WTC11 (cell line): Measurements from ENCODE around the gene RASA2. TPM values are rescaled to one million over a fixed set of nuclear protein-coding genes. Genes with fewer than 3 reads are reported as not detected.

Source experiments
- ATAC-seq: fragments of 200-7000 bp; cut with Tn5 transposase; 2 replicates; pipeline ENCODE4 v1.10.0; 2021; ENCODE audit warnings: mild to moderate bottlenecking, moderate library complexity
- CTCF ChIA-PET: fragments of 300-600 bp; sonication (Branson Sonifier 250); formaldehyde crosslinking; loops from one replicate; lab custom pipeline; 2021; ENCODE audit warnings: antibody characterized with exemption; lab: Charles Lee
- POLR2A ChIA-PET: fragments of 350-600 bp; sonication (Branson Sonifier 250); formaldehyde crosslinking; loops from one replicate; lab custom pipeline; 2021; ENCODE audit warnings: antibody characterized with exemption; lab: Charles Lee
- DNase-seq: peaks from one replicate; pipeline ENCODE4 v3.0.0; 2021; ENCODE audit warnings: low spot score
- H3K27ac Mint-ChIP-seq: 2 replicates; pipeline ENCODE4 v1.8.0; 2021; ENCODE audit warnings: mixed read lengths
- H3K27me3 Mint-ChIP-seq: 2 replicates; pipeline ENCODE4 v1.8.0; 2021; ENCODE audit warnings: low read depth, mild to moderate bottlenecking, moderate library complexity, mixed read lengths
- H3K36me3 Mint-ChIP-seq: 2 replicates; pipeline ENCODE4 v1.8.0; 2021; ENCODE audit warnings: mixed read lengths
- H3K4me1 Mint-ChIP-seq: 2 replicates; pipeline ENCODE4 v1.8.0; 2022; ENCODE audit warnings: mixed read lengths
- H3K4me3 Mint-ChIP-seq: 2 replicates; pipeline ENCODE4 v1.8.0; 2021; ENCODE audit warnings: mild to moderate bottlenecking, moderate library complexity, mixed read lengths
- H3K9me3 Mint-ChIP-seq: 2 replicates; pipeline ENCODE4 v1.8.0; 2021; ENCODE audit warnings: mixed read lengths
- ATF1 ChIP-seq: sonication (generic); formaldehyde crosslinking; IDR thresholded peaks from 2 replicates; pipeline ENCODE4 v1.8.1; 2023; ENCODE audit warnings: mild to moderate bottlenecking, moderate library complexity, missing genetic modification reagents
- CREB1 ChIP-seq: sonication (generic); formaldehyde crosslinking; IDR thresholded peaks from 2 replicates; pipeline ENCODE4 v1.8.0; 2023; ENCODE audit warnings: mild to moderate bottlenecking, missing genetic modification reagents
- CREM ChIP-seq: sonication (generic); formaldehyde crosslinking; IDR thresholded peaks from 2 replicates; pipeline ENCODE4 v1.8.1; 2022; ENCODE audit warnings: mild to moderate bottlenecking, missing genetic modification reagents, moderate library complexity
- ETV6 ChIP-seq: sonication (generic); formaldehyde crosslinking; IDR thresholded peaks from 2 replicates; pipeline ENCODE4 v1.8.1; 2022; ENCODE audit warnings: mild to moderate bottlenecking, missing genetic modification reagents
- GABPB1 ChIP-seq: sonication (generic); formaldehyde crosslinking; IDR thresholded peaks from 2 replicates; pipeline ENCODE4 v1.8.1; 2023; ENCODE audit warnings: mild to moderate bottlenecking, missing genetic modification reagents
- HMGXB4 ChIP-seq: sonication (generic); formaldehyde crosslinking; IDR thresholded peaks from 2 replicates; pipeline ENCODE4 v1.8.1; 2023; ENCODE audit warnings: mild to moderate bottlenecking, moderate library complexity, missing genetic modification reagents
- IRF1 ChIP-seq: sonication (generic); formaldehyde crosslinking; IDR thresholded peaks from 2 replicates; pipeline ENCODE4 v1.8.0; 2023; ENCODE audit warnings: missing genetic modification reagents
- IRF2 ChIP-seq: sonication (generic); formaldehyde crosslinking; IDR thresholded peaks from 2 replicates; pipeline ENCODE4 v1.8.0; 2022; ENCODE audit warnings: low read depth, missing genetic modification reagents, borderline replicate concordance
- KAT7 ChIP-seq: sonication (generic); formaldehyde crosslinking; IDR thresholded peaks from 2 replicates; pipeline ENCODE4 v1.8.1; 2023; ENCODE audit warnings: missing genetic modification reagents, mild to moderate bottlenecking, borderline replicate concordance
- NR1H2 ChIP-seq: sonication (generic); formaldehyde crosslinking; IDR thresholded peaks from 2 replicates; pipeline ENCODE4 v1.9.0; 2021; ENCODE audit warnings: mild to moderate bottlenecking, moderate library complexity, missing genetic modification reagents
- NR2C2 ChIP-seq: sonication (generic); formaldehyde crosslinking; IDR thresholded peaks from 2 replicates; pipeline ENCODE4 v1.8.0; 2022; ENCODE audit warnings: mild to moderate bottlenecking, missing genetic modification reagents
- RORB ChIP-seq: fragments of 250-450 bp; sonication (Bioruptor Pico); IDR thresholded peaks from 2 replicates; pipeline ENCODE4 v1.9.0; 2021; ENCODE audit warnings: mild to moderate bottlenecking
- SMAD4 ChIP-seq: sonication (generic); formaldehyde crosslinking; IDR thresholded peaks from 2 replicates; pipeline ENCODE4 v1.8.0; 2022; ENCODE audit warnings: mild to moderate bottlenecking, missing genetic modification reagents
- SOX15 ChIP-seq: fragments of 250-450 bp; sonication (Bioruptor Pico); IDR thresholded peaks from 2 replicates; pipeline ENCODE4 v1.9.0; 2021; ENCODE audit warnings: mild to moderate bottlenecking
- TCF7 ChIP-seq: sonication (generic); formaldehyde crosslinking; IDR thresholded peaks from 2 replicates; pipeline ENCODE4 v1.8.0; 2022; ENCODE audit warnings: mild to moderate bottlenecking, low read depth, missing genetic modification reagents, moderate library complexity
- TEAD1 ChIP-seq: sonication (generic); formaldehyde crosslinking; IDR thresholded peaks from 2 replicates; pipeline ENCODE4 v1.8.0; 2022; ENCODE audit warnings: mild to moderate bottlenecking, missing genetic modification reagents
- TP53 ChIP-seq: sonication (generic); formaldehyde crosslinking; IDR thresholded peaks from 2 replicates; pipeline ENCODE4 v1.8.1; 2023; ENCODE audit warnings: mild to moderate bottlenecking, missing genetic modification reagents
- ZNF121 ChIP-seq: sonication (generic); formaldehyde crosslinking; IDR thresholded peaks from 2 replicates; pipeline ENCODE4 v1.8.0; 2023; ENCODE audit warnings: missing genetic modification reagents
- ZNF263 ChIP-seq: sonication (generic); formaldehyde crosslinking; IDR thresholded peaks from 2 replicates; pipeline ENCODE4 v1.8.1; 2022; ENCODE audit warnings: low read depth, mild to moderate bottlenecking, moderate library complexity, missing genetic modification reagents
- ZNF671 ChIP-seq: fragments of 250-450 bp; sonication (Bioruptor Pico); IDR thresholded peaks from 2 replicates; pipeline ENCODE4 v1.8.0; 2021; ENCODE audit warnings: mild to moderate bottlenecking
- ZSCAN18 ChIP-seq: fragments of 250-450 bp; sonication (Bioruptor Pico); IDR thresholded peaks from 2 replicates; pipeline ENCODE4 v2.1.2; 2022; ENCODE audit warnings: mild to moderate bottlenecking, moderate library complexity
- total RNA-seq: library from RNA; stranded (reverse); gene quantifications from 3 replicates; pipeline ENCODE4 v1.2.3, GENCODE V29; 2021
- TF ChIP-seq, protein P1 (sequence below): sonication (generic); formaldehyde crosslinking; IDR thresholded peaks from 2 replicates; pipeline ENCODE4 v1.8.1; 2022; ENCODE audit warnings: low read depth, mild to moderate bottlenecking, moderate library complexity, missing genetic modification reagents, borderline replicate concordance
- TF ChIP-seq, protein P2 (sequence below): fragments of 200-600 bp; IDR thresholded peaks from 2 replicates; pipeline ENCODE4 v1.8.0; 2022; ENCODE audit warnings: antibody characterized with exemption
- TF ChIP-seq, protein P3 (sequence below): sonication (generic); formaldehyde crosslinking; IDR thresholded peaks from 2 replicates; pipeline ENCODE4 v1.8.0; 2022; ENCODE audit warnings: mild to moderate bottlenecking, missing genetic modification reagents
- TF ChIP-seq, protein P4 (sequence below): sonication (generic); formaldehyde crosslinking; IDR thresholded peaks from 2 replicates; pipeline ENCODE4 v1.8.1; 2023; ENCODE audit warnings: mild to moderate bottlenecking, missing genetic modification reagents, moderate library complexity
- TF ChIP-seq, protein P5 (sequence below): fragments of 250-450 bp; sonication (Bioruptor Pico); IDR thresholded peaks from 2 replicates; pipeline ENCODE4 v1.9.0; 2021; ENCODE audit warnings: moderate library complexity, mild to moderate bottlenecking, inconsistent platforms, borderline replicate concordance
- TF ChIP-seq, protein P6 (sequence below): sonication (generic); formaldehyde crosslinking; IDR thresholded peaks from 2 replicates; pipeline ENCODE4 v1.8.0; 2022; ENCODE audit warnings: mild to moderate bottlenecking, missing genetic modification reagents

Gene RASA2
- total RNA-seq, 1 experiment from 2014 or later, result 13.9 TPM

- CTCF ChIA-PET, result no interaction called here
- Mint-ChIP-seq H3K4me1 (peaks cover 8% of the 10 kb centered on the region), H3K4me3 (no peak overlapping the region), H3K27me3 (peaks cover 4% of the 10 kb centered on the region; the same call in 1 of the 2 replicates), H3K27ac (no peak overlapping the region), H3K9me3 (peaks cover 3% of the 10 kb centered on the region; the same call in 1 of the 2 replicates), H3K36me3 (peaks cover 20% of the 10 kb centered on the region)
- ATAC-seq (no peak), DNase-seq (no peak)
- POLR2A ChIA-PET, result no interaction called here
- TF ChIP-seq CREM (CRISPR knock-in tag), result no peak
- TF ChIP-seq ZNF671 (CRISPR knock-in tag), result no peak
- no peak for TF ChIP-seq ATF1
- no peak for TF ChIP-seq HMGXB4
- TF ChIP-seq, protein P1, sequence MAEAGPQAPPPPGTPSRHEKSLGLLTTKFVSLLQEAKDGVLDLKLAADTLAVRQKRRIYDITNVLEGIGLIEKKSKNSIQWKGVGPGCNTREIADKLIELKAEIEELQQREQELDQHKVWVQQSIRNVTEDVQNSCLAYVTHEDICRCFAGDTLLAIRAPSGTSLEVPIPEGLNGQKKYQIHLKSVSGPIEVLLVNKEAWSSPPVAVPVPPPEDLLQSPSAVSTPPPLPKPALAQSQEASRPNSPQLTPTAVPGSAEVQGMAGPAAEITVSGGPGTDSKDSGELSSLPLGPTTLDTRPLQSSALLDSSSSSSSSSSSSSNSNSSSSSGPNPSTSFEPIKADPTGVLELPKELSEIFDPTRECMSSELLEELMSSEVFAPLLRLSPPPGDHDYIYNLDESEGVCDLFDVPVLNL (CRISPR knock-in tag), result no peak
- no peak for TF ChIP-seq TP53 (CRISPR knock-in tag)
- no peak for TF ChIP-seq SOX15 (CRISPR knock-in tag)
- TF ChIP-seq, protein P2, sequence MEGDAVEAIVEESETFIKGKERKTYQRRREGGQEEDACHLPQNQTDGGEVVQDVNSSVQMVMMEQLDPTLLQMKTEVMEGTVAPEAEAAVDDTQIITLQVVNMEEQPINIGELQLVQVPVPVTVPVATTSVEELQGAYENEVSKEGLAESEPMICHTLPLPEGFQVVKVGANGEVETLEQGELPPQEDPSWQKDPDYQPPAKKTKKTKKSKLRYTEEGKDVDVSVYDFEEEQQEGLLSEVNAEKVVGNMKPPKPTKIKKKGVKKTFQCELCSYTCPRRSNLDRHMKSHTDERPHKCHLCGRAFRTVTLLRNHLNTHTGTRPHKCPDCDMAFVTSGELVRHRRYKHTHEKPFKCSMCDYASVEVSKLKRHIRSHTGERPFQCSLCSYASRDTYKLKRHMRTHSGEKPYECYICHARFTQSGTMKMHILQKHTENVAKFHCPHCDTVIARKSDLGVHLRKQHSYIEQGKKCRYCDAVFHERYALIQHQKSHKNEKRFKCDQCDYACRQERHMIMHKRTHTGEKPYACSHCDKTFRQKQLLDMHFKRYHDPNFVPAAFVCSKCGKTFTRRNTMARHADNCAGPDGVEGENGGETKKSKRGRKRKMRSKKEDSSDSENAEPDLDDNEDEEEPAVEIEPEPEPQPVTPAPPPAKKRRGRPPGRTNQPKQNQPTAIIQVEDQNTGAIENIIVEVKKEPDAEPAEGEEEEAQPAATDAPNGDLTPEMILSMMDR, result no peak
- TF ChIP-seq IRF2 (CRISPR knock-in tag), result no peak
- no peak for TF ChIP-seq TCF7 (CRISPR knock-in tag)
- no peak for TF ChIP-seq RORB
- TF ChIP-seq ETV6 (CRISPR knock-in tag), result no peak
- TF ChIP-seq, protein P3, sequence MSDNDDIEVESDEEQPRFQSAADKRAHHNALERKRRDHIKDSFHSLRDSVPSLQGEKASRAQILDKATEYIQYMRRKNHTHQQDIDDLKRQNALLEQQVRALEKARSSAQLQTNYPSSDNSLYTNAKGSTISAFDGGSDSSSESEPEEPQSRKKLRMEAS (CRISPR knock-in tag), result no peak
- no peak for TF ChIP-seq ZNF263 (CRISPR knock-in tag)
- TF ChIP-seq TEAD1 (CRISPR knock-in tag), result no peak
These were observed 35.0 kb downstream of the RASA2 start for GRCh38 chr3:141521781-141522180.

DNA sequence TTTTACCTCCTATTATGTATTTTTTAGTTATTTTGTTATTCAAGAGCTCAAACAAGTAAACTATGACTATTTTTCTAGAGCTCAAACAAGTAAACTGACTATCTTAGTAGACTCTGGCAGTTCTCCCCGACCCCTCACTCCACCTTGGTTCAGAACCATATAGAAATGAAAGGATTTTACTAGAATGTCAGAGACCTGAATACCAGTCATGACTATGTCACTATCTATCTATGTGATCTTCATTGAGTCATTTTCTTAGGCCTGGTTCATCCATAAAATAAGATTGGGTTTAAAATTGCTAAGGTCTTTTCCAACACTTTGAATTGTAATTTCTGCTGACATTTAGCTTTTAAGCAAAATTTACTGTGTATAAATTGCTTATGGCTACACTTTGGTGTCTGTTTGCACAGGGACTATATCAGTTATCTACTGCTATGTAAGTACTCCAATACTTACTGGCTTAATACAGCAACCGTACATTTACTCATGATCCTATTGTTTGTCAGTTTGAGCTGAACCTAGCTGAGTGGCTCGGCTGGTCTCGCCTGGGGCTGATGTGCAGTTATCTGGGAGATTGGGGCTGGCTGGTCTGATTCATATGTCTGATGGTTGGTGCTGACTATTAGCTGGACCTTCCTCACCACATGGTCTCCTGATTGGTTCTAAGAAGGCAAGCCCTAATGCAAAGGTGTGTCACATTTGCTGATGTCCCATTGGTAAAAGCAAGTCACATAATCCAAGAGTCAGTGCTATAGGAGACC is 37.0 kb downstream of the RASA2 start:
- H3K27me3 Mint-ChIP-seq, result peaks cover 4% of the 10 kb centered on the region; the same call in 1 of the 2 replicates
- TF ChIP-seq, protein P4, sequence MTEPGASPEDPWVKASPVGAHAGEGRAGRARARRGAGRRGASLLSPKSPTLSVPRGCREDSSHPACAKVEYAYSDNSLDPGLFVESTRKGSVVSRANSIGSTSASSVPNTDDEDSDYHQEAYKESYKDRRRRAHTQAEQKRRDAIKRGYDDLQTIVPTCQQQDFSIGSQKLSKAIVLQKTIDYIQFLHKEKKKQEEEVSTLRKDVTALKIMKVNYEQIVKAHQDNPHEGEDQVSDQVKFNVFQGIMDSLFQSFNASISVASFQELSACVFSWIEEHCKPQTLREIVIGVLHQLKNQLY, result no peak
- TF ChIP-seq SMAD4 (CRISPR knock-in tag) (no peak), IRF1 (CRISPR knock-in tag) (no peak), TEAD1 (CRISPR knock-in tag) (no peak), KAT7 (CRISPR knock-in tag) (no peak), NR1H2 (no peak), NR2C2 (CRISPR knock-in tag) (no peak), CREB1 (CRISPR knock-in tag) (no peak), ZSCAN18 (no peak), GABPB1 (CRISPR knock-in tag) (no peak), ZNF121 (CRISPR knock-in tag) (no peak)
- TF ChIP-seq, protein P5, sequence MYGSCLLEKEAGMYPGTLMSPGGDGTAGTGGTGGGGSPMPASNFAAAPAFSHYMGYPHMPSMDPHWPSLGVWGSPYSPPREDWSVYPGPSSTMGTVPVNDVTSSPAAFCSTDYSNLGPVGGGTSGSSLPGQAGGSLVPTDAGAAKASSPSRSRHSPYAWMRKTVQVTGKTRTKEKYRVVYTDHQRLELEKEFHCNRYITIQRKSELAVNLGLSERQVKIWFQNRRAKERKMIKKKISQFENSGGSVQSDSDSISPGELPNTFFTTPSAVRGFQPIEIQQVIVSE (CRISPR knock-in tag), result no peak
- TF ChIP-seq, protein P6, sequence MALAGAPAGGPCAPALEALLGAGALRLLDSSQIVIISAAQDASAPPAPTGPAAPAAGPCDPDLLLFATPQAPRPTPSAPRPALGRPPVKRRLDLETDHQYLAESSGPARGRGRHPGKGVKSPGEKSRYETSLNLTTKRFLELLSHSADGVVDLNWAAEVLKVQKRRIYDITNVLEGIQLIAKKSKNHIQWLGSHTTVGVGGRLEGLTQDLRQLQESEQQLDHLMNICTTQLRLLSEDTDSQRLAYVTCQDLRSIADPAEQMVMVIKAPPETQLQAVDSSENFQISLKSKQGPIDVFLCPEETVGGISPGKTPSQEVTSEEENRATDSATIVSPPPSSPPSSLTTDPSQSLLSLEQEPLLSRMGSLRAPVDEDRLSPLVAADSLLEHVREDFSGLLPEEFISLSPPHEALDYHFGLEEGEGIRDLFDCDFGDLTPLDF (CRISPR knock-in tag), result no peak

More for the DNA sequence above, 37.0 kb downstream of the RASA2 start:
- CTCF ChIA-PET, result no interaction called here
- peaks cover 3% of the 10 kb centered on the region for H3K36me3 Mint-ChIP-seq
- H3K4me1 Mint-ChIP-seq, result peaks cover 13% of the 10 kb centered on the region
- DNase-seq (no peak), ATAC-seq (no peak)
- H3K9me3 Mint-ChIP-seq, result no peaks in the 10 kb centered on the region
- H3K4me3 Mint-ChIP-seq, result no peak overlapping the region
- POLR2A ChIA-PET, result no interaction called here
- H3K27ac Mint-ChIP-seq, result no peak overlapping the region
